Loucy (cell line): ENCODE measurements around the gene IL26.

Experiments used
- CTCF ChIP-seq: fragments of 200-600 bp; sonication (generic); conservative IDR thresholded peaks from 2 replicates; pipeline ENCODE4 v1.5.1; 2014; ENCODE audit warnings: mild to moderate bottlenecking, antibody characterized with exemption, low read length
- EZH2phosphoT487 ChIP-seq: fragments of 200-600 bp; IDR thresholded peaks from 2 replicates; pipeline ENCODE4 v1.6.1; 2018; ENCODE audit warnings: antibody characterized with exemption, mild to moderate bottlenecking, moderate library complexity, borderline replicate concordance

DNA sequence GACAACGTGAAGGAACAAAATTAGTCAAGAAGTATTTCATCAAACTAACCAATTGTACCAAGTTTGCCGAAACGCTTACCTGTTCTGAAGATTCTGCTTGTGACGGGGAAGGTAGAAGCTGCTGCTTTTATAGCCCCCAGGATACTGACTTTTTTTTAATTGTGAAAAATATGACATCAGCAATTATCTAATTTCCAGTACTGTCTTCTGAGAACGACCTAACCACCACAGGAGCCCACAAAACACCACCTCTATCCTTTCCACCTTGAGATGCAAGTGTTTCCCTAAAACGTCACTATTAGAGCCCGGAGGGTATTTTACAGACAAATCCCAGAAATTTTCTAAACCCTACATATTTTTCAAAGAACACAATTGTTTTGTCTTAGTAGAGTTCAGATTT lies 27.9 kb upstream of the IL26 start, which contains the start of gene IL22:
- TF ChIP-seq EZH2phosphoT487 (no peak), CTCF (no peak)
